ENCODE results near the gene PAXX. TPM values are rescaled to one million over a fixed set of nuclear protein-coding genes. Genes with fewer than 3 reads are reported as not detected.

The PAXX gene
- total and polyA plus RNA-seq, 9 of the 15 experiments (the other 6 are each of a cell fraction or from before 2014, with no cell fraction given) = 1.2 to 175 (median 38.5) TPM

GRCh38 chr9:136947955-136948510, 44.2 kb upstream of the PAXX start (continued):
- TF ChIP-seq KLF1 (tag; IDR thresholded peaks at IDR 0.05) (peak; percentile 46; the same call in 1 of the 2 replicates), RFX1 (IDR thresholded peaks at IDR 0.05) (no peak), DEAF1 (CRISPR knock-in tag; IDR thresholded peaks at IDR 0.05) (0 out of 2 replicates have a peak, but pooled peaks have one; percentile 34), ELF2 (CRISPR knock-in tag; IDR thresholded peaks at IDR 0.05) (no peak), CC2D1A (IDR thresholded peaks at IDR 0.05) (peak; percentile 61; the same call in 1 of the 2 replicates), SMARCC2 (IDR thresholded peaks at IDR 0.05; ENCODE audit: low read depth) (no peak), SRSF9 (IDR thresholded peaks at IDR 0.05; ENCODE audit: borderline replicate concordance, low read depth, low read length) (no peak), WHSC1 (IDR thresholded peaks at IDR 0.05; ENCODE audit: low read length) (no peak), FOXA3 (CRISPR knock-in tag; conservative IDR thresholded peaks at IDR 0.05 in 1 of 2, IDR thresholded peaks at IDR 0.05 in 1 of 2) (0 out of 4 replicates have a peak, but pooled peaks of 1 of the 2 experiments have one; percentile 40), PTBP1 (IDR thresholded peaks at IDR 0.05; ENCODE audit: low read depth, low read length) (no peak), MTA3 (IDR thresholded peaks at IDR 0.05; ENCODE audit: borderline replicate concordance) (peak; percentile 60; the same call in 1 of the 2 replicates), ZNF253 (CRISPR knock-in tag; conservative IDR thresholded peaks at IDR 0.05) (no peak), SRF (CRISPR knock-in tag; IDR thresholded peaks at IDR 0.05) (no peak), SMARCA5 (IDR thresholded peaks at IDR 0.05) (no peak), ZNF143 (CRISPR knock-in tag; IDR thresholded peaks at IDR 0.05) (no peak), SP1 (CRISPR knock-in tag; IDR thresholded peaks at IDR 0.05) (0 out of 2 replicates have a peak, but pooled peaks have one; percentile 6), E2F5 (CRISPR knock-in tag; IDR thresholded peaks at IDR 0.05) (no peak), RCOR1 (IDR thresholded peaks at IDR 0.05; ENCODE audit: borderline replicate concordance in 1 of 2, low read depth in 2 of 2, low read length in 2 of 2) (peak in 1 of 2 experiments; percentile 39; a peak in 1 of 4 replicates), SMC3 (conservative IDR thresholded peaks at IDR 0.05; ENCODE audit: insufficient read depth, low read depth, low read length) (peak; percentile 88), TRIM28 (IDR thresholded peaks at IDR 0.05) (no peak), SREBF1 (IDR thresholded peaks at IDR 0.05; ENCODE audit: borderline replicate concordance, low read depth, low read length) (no peak), ZBTB7A (IDR thresholded peaks at IDR 0.05; ENCODE audit: borderline replicate concordance, control insufficient read depth, low read depth, low read length) (peak; percentile 82), TOE1 (IDR thresholded peaks at IDR 0.05; ENCODE audit: borderline replicate concordance) (no peak), TOE1 (CRISPR knock-in tag; IDR thresholded peaks at IDR 0.05; ENCODE audit: borderline replicate concordance, low read depth) (no peak), HDAC2 (IDR thresholded peaks at IDR 0.05) (0 out of 2 replicates have a peak, but pooled peaks have one; percentile 38), RBM17 (IDR thresholded peaks at IDR 0.05; ENCODE audit: borderline replicate concordance, low read depth, low read length) (no peak)

Measured in K562 (cell line).